Measurements from ENCODE around the gene HIC1. TPM values are rescaled to one million over a fixed set of nuclear protein-coding genes. Genes with fewer than 3 reads are reported as not detected.
A peak's percentile ranks its signal among the peaks of the same experiment; 100 is the strongest.

HIC1 gene
- total RNA-seq, 4 donors from 2014 or later: 2.7 to 9.5 (median 4.9) TPM

DNA sequence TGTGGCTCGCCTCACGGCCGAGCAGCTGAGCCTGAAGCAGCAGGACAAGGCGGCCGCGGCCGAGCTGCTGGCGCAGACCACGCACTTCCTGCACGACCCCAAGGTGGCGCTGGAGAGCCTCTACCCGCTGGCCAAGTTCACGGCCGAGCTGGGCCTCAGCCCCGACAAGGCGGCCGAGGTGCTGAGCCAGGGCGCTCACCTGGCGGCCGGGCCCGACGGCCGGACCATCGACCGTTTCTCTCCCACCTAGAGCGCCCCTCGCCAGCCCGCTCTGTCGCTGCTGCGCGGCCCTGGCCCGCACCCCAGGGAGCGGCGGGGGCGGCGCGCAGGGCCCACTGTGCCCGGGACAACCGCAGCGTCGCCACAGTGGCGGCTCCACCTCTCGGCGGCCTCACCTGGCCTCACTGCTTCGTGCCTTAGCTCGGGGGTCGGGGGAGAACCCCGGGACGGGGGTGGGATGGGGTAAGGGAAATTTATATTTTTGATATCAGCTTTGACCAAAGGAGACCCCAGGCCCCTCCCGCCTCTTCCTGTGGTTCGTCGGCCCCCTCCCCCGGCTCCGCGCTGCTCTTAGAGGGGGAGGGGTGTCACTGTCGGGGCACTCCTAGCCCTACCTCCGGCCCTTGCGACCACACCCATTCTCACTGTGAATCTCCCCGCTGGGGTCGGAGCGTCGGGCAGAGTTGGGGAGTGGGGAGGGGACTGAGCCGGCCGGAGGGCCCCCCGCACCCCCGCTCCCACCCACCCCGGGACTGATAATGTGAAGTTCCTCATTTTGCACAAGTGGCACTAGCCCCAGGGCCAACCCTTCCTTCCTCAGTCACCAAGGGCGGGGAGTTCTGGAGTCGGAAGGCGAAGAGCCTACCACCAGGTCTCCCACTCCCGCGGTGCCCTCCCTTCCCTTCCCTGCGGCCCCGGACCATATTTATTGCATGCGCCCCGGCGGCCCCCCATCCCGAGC, 4.0 kb downstream of the HIC1 start:
- Histone ChIP-seq H3K27me3 (peaks cover 11% of the 10 kb centered on the region), H3K27ac (peak overlapping the region; percentile 36), H3K9me3 (no peaks in the 10 kb centered on the region), H3K36me3 (peaks cover 21% of the 10 kb centered on the region), H3K4me1 (peaks cover 83% of the 10 kb centered on the region), H3K4me3 (peak overlapping the region; percentile 65)
- peak in 1 of 2 donors; percentile 88 for DNase-seq (ENCODE audit: low spot score in 2 of 2)
- no peak for TF ChIP-seq POLR2A (IDR thresholded peaks at IDR 0.05)
- TF ChIP-seq, protein P1, sequence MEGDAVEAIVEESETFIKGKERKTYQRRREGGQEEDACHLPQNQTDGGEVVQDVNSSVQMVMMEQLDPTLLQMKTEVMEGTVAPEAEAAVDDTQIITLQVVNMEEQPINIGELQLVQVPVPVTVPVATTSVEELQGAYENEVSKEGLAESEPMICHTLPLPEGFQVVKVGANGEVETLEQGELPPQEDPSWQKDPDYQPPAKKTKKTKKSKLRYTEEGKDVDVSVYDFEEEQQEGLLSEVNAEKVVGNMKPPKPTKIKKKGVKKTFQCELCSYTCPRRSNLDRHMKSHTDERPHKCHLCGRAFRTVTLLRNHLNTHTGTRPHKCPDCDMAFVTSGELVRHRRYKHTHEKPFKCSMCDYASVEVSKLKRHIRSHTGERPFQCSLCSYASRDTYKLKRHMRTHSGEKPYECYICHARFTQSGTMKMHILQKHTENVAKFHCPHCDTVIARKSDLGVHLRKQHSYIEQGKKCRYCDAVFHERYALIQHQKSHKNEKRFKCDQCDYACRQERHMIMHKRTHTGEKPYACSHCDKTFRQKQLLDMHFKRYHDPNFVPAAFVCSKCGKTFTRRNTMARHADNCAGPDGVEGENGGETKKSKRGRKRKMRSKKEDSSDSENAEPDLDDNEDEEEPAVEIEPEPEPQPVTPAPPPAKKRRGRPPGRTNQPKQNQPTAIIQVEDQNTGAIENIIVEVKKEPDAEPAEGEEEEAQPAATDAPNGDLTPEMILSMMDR (IDR thresholded peaks at IDR 0.05): peak; percentile 35 to 67
- WGBS: 38% methylated on average over 29 of the region's 78 CpGs

DNA sequence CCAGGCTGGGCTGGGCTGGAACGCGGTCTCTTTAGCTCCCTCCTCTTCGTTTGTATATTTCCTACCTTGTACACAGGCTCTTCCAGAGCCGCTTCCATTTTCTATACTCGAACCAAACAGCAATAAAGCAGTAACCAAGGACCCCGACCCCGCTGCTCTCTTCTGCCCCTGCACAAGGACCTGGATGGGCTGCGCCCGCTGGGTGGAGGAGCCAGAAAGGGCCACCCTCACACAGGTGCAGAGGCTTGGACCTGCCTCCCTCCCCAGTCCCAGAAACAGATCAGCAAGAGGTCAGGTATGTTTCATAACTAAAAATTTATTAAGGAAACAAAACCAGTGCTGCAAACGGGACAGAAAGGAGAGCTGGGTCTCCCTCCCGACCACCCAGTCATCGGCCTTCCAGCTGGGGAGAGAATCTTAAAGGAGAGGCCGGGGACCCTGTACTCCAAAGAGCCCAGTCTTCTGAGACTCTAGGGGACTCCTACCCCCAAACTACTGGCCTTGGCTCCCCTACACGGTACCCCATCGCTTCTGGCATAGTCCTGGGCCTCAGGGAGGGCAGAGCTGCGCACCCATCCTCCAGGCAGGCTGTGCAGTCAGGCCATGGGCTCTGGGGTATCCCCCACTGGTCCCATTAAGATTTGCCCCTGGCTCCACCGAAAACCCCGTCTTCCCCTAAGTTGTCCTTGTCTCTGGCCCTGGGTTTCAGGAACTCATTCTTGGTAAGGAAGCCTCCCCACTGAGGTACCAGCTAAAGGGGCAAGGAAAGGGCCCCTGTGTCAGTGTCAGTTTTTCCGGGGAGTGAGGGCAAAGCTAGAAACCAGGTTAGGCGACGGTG, 4.9 kb downstream of the HIC1 start:
- H3K4me1 ChIP-seq: peaks cover 77% of the 10 kb centered on the region
- peak in 1 of 2 donors; percentile 57 for DNase-seq (ENCODE audit: low spot score in 2 of 2)
- 74% methylated on average over 21 of the region's 21 CpGs for WGBS
- H3K27me3 ChIP-seq: peaks cover 2% of the 10 kb centered on the region
- TF ChIP-seq POLR2A (IDR thresholded peaks at IDR 0.05): no peak
- TF ChIP-seq EP300 (IDR thresholded peaks at IDR 0.05): no peak
- TF ChIP-seq, protein P1 (IDR thresholded peaks at IDR 0.05): no peak
- TF ChIP-seq POLR2AphosphoS5 (IDR thresholded peaks at IDR 0.05): no peak
- H3K36me3 ChIP-seq: peaks cover 30% of the 10 kb centered on the region
- no peaks in the 10 kb centered on the region for H3K9me3 ChIP-seq
- H3K27ac ChIP-seq: peak overlapping the region; percentile 39
- H3K4me3 ChIP-seq: peak overlapping the region; percentile 65

DNA sequence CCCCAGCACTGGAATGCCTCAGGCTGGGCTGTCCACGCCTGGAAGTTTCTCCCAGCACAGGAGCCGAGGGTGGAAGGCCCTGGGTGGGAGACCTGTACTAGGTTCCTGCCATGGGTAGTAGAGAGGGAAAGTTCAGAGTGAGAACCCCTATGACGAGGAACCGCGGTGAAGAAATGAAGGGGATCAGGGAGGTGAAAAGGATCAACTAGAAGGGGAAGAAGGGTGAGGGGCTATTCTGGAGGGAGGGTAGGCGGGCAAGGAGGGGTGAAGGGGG, 5.4 kb downstream of the HIC1 start:
- peaks cover 2% of the 10 kb centered on the region for H3K27me3 ChIP-seq
- H3K4me3 ChIP-seq: no peak overlapping the region

DNA sequence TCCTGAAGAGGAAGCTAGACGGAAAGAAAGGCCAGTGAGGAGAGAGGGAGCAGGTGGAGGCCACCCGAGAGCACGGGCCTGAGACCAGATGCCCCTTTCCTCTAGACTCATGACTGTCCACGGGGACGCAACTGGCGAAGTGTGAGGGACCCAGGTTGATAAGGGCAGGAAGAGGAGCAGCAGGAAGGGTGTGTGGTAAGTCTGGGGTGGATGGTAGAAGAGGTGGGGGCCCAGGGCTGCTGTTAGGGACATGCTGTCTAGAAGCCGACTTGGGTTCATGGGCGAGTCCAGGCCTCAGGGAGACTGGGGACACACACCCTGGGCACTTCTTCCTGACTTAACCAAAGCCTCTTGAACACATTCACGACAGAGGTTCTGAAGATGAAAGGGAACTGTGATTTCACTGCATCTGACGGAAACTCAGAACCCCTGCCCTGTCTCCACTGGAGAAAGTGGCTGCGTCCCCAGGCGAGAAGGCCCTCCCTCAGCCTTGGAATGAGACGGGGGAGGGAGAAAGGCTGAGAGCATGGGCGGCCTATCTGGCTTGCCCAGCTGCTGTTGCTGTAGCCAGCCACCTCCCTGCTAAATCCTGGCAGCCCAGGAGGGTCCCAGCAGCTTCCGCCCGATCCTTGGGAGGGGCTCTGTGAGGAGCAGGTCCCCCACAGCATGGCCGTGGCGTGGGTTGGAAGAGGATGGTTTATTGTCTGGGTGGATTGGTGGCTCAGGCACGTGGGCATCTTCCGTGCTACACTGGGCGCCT, 6.0 kb downstream of the HIC1 start:
- Histone ChIP-seq H3K27me3 (peaks cover 2% of the 10 kb centered on the region), H3K9me3 (no peaks in the 10 kb centered on the region), H3K4me1 (peaks cover 77% of the 10 kb centered on the region), H3K27ac (peak overlapping the region; percentile 39), H3K4me3 (no peak overlapping the region), H3K36me3 (peaks cover 35% of the 10 kb centered on the region)
- WGBS: 59% methylated on average over 11 of the region's 21 CpGs
- DNase-seq (ENCODE audit: low spot score in 2 of 2): peak in 1 of 2 donors; percentile 70
- TF ChIP-seq, protein P1 (IDR thresholded peaks at IDR 0.05): no peak
- TF ChIP-seq POLR2AphosphoS5 (IDR thresholded peaks at IDR 0.05): no peak
- TF ChIP-seq EP300 (IDR thresholded peaks at IDR 0.05): no peak
- TF ChIP-seq POLR2A (IDR thresholded peaks at IDR 0.05): no peak

More for the DNA sequence above, 5.4 kb downstream of the HIC1 start:
- Histone ChIP-seq H3K36me3 (peaks cover 35% of the 10 kb centered on the region), H3K9me3 (no peaks in the 10 kb centered on the region), H3K27ac (peak overlapping the region; percentile 39), H3K4me1 (peaks cover 77% of the 10 kb centered on the region)
- TF ChIP-seq POLR2A (IDR thresholded peaks at IDR 0.05): no peak
- TF ChIP-seq, protein P1 (IDR thresholded peaks at IDR 0.05): no peak
- no peak for TF ChIP-seq POLR2AphosphoS5 (IDR thresholded peaks at IDR 0.05)
- 80% methylated on average over 6 of the region's 6 CpGs for WGBS
- no peak for DNase-seq (ENCODE audit: low spot score in 2 of 2)

Measured in suprapubic skin (tissue), 4 donors.